Aorta (tissue), 5 donors: ENCODE measurements around the gene KRTAP5-2. TPM values are rescaled to one million over a fixed set of nuclear protein-coding genes. Genes with fewer than 3 reads are reported as not detected.
"Not testable (repeated sequence)": the region's sequence is repeated elsewhere in the genome, so short reads cannot be mapped to it uniquely, and the experiment has no call there.

ENCODE experiments used
- ATAC-seq: fragments of 200-7000 bp; cut with Tn5 transposase; one replicate; pipeline ENCODE4 v1.9.1; 2022; ENCODE audit warnings: moderate library complexity; ENCODE audit not compliant: low FRiP score
- DNase-seq, 2 donors: peaks; one replicate each; pipeline ENCODE4 v3.0.0-alpha.2; 2020
- H3K27ac ChIP-seq, 2 donors: one replicate each; pipeline ENCODE4 v1.5.1; 2013; ENCODE audit warnings: low read length in 2 of 2, mild to moderate bottlenecking in 2 of 2, moderate library complexity in 2 of 2, control low read depth in 1 of 2, inconsistent platforms in 1 of 2, low read depth in 1 of 2
- H3K27me3 ChIP-seq, 2 donors: one replicate each; pipeline ENCODE4 v1.6.1; 2013; ENCODE audit warnings: control low read depth in 1 of 2, low read length in 1 of 2, mild to moderate bottlenecking in 1 of 2, moderate library complexity in 1 of 2; ENCODE audit not compliant: insufficient read depth in 2 of 2, control insufficient read depth in 1 of 2
- H3K36me3 ChIP-seq, 2 donors: one replicate each; pipeline ENCODE4 v1.6.1; 2013; ENCODE audit warnings: control low read depth in 1 of 2, low read length in 1 of 2, mild to moderate bottlenecking in 1 of 2; ENCODE audit not compliant: insufficient read depth in 2 of 2, control insufficient read depth in 1 of 2
- H3K4me1 ChIP-seq, 2 donors: one replicate each; pipeline ENCODE4 v1.6.1; 2013; ENCODE audit warnings: low read length in 2 of 2, control low read depth in 1 of 2, mild to moderate bottlenecking in 1 of 2, moderate library complexity in 1 of 2; ENCODE audit not compliant: insufficient read depth in 2 of 2, control insufficient read depth in 1 of 2
- H3K4me3 ChIP-seq, 2 donors: one replicate each; pipeline ENCODE4 v1.5.1; 2013; ENCODE audit warnings: low read length in 2 of 2, control low read depth in 1 of 2, mild to moderate bottlenecking in 1 of 2
- H3K9me3 ChIP-seq: one replicate; pipeline ENCODE4 v1.6.1; 2013; ENCODE audit warnings: mild to moderate bottlenecking, low read length; ENCODE audit not compliant: control insufficient read depth
- WGBS, 2 donors: extraction: QIAGEN DNeasy Blood & Tissue Kit; methylation state at CpG; one replicate each; pipeline ENCODE4 v1.1.7; 2013; 5-methylcytosine and 5-hydroxymethylcytosine counted together
- intact Hi-C, 2 donors: fragments of 100-400 bp; cut with DNase I; formaldehyde crosslinking; loops; one replicate each; pipeline versions ENCODE4 v1.14.2 to v1.15.0; 2022
- polyA plus RNA-seq, 2 donors: library from polyadenylated mRNA; stranded (reverse); fragments of 200-250 nt; gene quantifications; one replicate each; pipeline ENCODE4 v1.2.3, GENCODE V29; 2013
- total RNA-seq, 2 donors: library from RNA; stranded (reverse); fragmentation: NEBNext Ultra II Directional; extraction: Animal tissue kit (Norgen Biotek cat#: 25700); gene quantifications; one replicate each; pipeline ENCODE4 v1.2.1, GENCODE V29; 2021
- donor health status: healthy with polysubstance abuse.
- donor health status: Bipolar disorder and iron deficiency.
- donor health status: DM: no; HTN: no; CAD: no.
- donor health status: DM: no; HTN: no; CAD: no.
- donor health status: DM: yes; HTN: yes; CAD: no.

The KRTAP5-2 gene
- total and polyA plus RNA-seq, 4 donors, result not detected

- Histone ChIP-seq H3K4me3 (no peak overlapping the region), H3K4me1 (no peaks in the 10 kb centered on the region), H3K27me3 (no peaks in the 10 kb centered on the region), H3K27ac (no peak overlapping the region), H3K9me3 (no peaks in the 10 kb centered on the region), H3K36me3 (no peaks in the 10 kb centered on the region)
- WGBS, 2 donors, result 71 to 77% methylated on average over 6 of the region's 6 CpGs
- ATAC-seq (no peak), DNase-seq (no peak)
- intact Hi-C loops, result no loop called here
Measured at GRCh38 chr11:1598816-1599215, 722 bp upstream of the KRTAP5-2 start.

DNA sequence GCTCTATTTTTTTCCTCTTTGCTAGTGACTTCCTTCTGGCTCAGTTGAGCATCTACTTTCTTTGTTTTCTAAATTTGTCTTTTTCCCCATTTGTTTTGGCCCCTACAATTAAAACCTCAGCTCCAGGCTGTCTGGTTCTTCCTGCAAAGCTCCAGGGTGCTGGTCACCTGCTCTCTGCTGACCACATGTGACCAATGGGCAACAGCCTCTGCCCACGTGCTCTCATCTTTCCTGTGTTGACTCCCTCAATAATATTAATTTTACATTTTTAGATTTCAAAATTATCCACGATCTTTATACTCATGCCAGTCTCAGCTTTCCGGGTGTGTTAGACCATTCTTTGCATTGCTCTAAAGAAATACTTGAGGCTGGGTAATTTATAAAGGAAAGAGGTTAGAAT, 312 bp upstream of the KRTAP5-2 start:
- H3K4me3 ChIP-seq, H3K4me1 ChIP-seq, H3K9me3 ChIP-seq, ATAC-seq, H3K36me3 ChIP-seq, H3K27ac ChIP-seq, DNase-seq, intact Hi-C loops, H3K27me3 ChIP-seq: not testable (repeated sequence)
- WGBS, 2 donors, result 81 to 90% methylated on average over 3 of the region's 3 CpGs

DNA sequence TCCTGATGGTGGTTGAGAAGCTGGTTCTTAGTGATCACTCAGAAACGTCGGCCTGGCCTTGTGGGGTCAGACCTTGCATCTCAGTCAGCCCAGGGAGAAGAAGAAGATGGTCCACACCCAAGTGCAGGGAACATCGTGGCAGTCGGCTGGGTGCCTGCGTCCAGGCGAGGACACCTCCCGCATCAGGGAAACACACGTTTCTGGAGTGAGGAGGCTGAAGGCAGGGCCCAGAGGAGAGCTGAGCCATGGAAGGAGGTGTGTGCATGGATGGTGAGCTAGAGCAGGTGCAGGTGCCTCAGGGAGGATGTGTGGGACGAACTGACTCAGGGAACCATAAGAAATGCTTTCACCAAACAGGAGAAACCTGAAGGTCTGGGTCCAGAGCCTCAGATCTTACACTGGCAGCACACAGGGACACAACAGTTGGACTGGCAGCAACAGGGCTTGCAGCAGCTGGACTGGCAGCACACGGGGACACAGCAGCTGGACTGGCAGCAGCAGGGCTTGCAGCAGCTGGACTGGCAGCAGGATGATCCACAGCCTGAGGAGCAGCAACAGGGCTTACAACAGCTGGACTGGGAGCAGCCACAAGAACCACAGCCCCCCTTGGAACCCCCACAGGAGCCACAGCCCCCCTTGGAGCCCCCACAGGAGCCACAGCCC, 632 bp downstream of the KRTAP5-2 start:
- no peaks in the 10 kb centered on the region for H3K4me1 ChIP-seq
- H3K4me3 ChIP-seq, result no peak overlapping the region
- H3K9me3 ChIP-seq, result no peaks in the 10 kb centered on the region
- H3K27ac ChIP-seq, result no peak overlapping the region
- H3K36me3 ChIP-seq, result no peaks in the 10 kb centered on the region
- intact Hi-C loops, result no loop called here
- no peak for ATAC-seq
- 91% methylated on average over 10 of the region's 10 CpGs for WGBS, 2 donors
- H3K27me3 ChIP-seq, result no peaks in the 10 kb centered on the region
- DNase-seq, result no peak

- H3K27me3 ChIP-seq, H3K4me1 ChIP-seq, intact Hi-C loops, ATAC-seq, H3K36me3 ChIP-seq, H3K27ac ChIP-seq, H3K4me3 ChIP-seq, DNase-seq, H3K9me3 ChIP-seq: not testable (repeated sequence)
- 79 to 80% methylated on average over 19 of the region's 19 CpGs for WGBS, 2 donors
Measured at GRCh38 chr11:1596576-1597121, 1.4 kb downstream of the KRTAP5-2 start.

GRCh38 chr11:1595994-1596575, 2.0 kb downstream of the KRTAP5-2 start:
- ATAC-seq, H3K4me1 ChIP-seq, H3K36me3 ChIP-seq, H3K27me3 ChIP-seq, DNase-seq, H3K4me3 ChIP-seq, intact Hi-C loops, H3K27ac ChIP-seq, H3K9me3 ChIP-seq: not testable (repeated sequence)
- 51 to 54% methylated on average over 11 of the region's 11 CpGs for WGBS, 2 donors

DNA sequence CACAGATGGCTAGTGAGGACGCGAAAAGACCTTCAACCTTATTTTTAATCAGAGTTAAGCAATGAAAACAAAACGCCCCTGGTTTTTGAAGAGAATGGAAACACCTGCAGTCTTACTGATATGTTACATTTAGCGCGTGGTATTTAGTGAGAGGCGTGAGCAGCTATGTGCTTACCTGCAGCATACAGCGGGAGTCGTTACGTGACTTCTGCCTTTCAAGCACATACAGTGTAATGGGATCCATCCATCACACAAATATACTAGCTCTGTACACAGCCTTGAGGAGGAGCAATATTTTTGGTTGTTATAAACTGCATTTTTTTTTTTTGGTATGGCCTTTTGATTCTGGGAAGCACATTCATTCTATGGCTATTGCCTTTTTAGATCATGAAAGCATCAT, 5.5 kb downstream of the KRTAP5-2 start:
- Histone ChIP-seq H3K4me3 (no peak overlapping the region), H3K9me3 (no peaks in the 10 kb centered on the region), H3K27ac (no peak overlapping the region), H3K4me1 (no peaks in the 10 kb centered on the region), H3K27me3 (no peaks in the 10 kb centered on the region), H3K36me3 (no peaks in the 10 kb centered on the region)
- no peak for ATAC-seq
- intact Hi-C loops, result no loop called here
- no peak for DNase-seq
- WGBS, 2 donors, result 84 to 86% methylated on average over 9 of the region's 9 CpGs

GRCh38 chr11:1589996-1590395, 8.1 kb downstream of the KRTAP5-2 start:
- no peak overlapping the region for H3K27ac ChIP-seq
- H3K36me3 ChIP-seq, result no peaks in the 10 kb centered on the region
- H3K4me3 ChIP-seq, result no peak overlapping the region
- H3K27me3 ChIP-seq, result no peaks in the 10 kb centered on the region
- H3K4me1 ChIP-seq, result no peaks in the 10 kb centered on the region
- no peak for ATAC-seq
- H3K9me3 ChIP-seq, result no peaks in the 10 kb centered on the region
- intact Hi-C loops, result no loop called here
- no peak for DNase-seq
- 89 to 91% methylated on average over 6 of the region's 6 CpGs for WGBS, 2 donors

DNA sequence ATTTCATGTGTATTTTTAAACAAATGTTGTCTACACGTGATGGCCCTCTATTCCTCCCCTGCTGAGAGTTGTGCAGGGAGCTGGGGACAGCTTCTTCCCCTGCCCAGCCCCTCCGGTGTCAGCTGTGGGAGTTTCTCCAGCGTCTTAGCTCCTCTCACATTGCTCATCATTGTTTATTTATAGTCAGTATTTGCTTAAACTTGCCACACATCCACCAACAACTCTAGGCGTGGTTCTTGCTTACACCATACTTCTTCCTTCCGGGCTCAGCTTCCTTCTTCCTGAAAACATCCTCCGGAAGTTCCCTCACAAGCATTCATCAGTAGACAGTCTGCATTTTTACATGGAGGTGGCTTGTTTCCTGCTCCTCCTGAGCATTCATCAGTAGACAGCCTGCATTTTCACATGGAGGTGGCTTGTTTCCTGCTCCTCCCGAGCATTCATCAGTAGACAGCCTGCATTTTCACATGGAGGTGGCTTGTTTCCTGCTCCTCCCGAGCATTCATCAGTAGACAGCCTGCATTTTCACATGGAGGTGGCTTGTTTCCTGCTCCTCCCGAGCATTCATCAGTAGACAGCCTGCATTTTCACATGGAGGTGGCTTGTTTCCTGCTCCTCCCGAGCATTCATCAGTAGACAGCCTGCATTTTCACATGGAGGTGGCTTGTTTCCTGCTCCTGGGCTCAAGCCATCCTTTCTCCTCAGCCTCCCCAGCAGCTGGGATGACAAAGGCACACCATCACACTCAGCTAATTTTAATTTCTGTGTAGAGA, 8.7 kb downstream of the KRTAP5-2 start:
- H3K9me3 ChIP-seq, ATAC-seq, H3K4me1 ChIP-seq, DNase-seq, H3K4me3 ChIP-seq, H3K36me3 ChIP-seq, H3K27me3 ChIP-seq, intact Hi-C loops, H3K27ac ChIP-seq: not testable (repeated sequence)
- WGBS, 2 donors, result 69 to 82% methylated on average over 7 to 8 of the region's 10 CpGs
